MM.1S (cell line): ENCODE measurements around the gene POLR2F.

Experiments used
- DNase-seq: peaks from one replicate; pipeline ENCODE4 v3.0.0-alpha.2; 2015
- H2AFZ ChIP-seq: fragments of 300-600 bp; sonication (generic); 2 replicates; pipeline ENCODE4 v1.6.0; 2016; ENCODE audit warnings: antibody characterized with exemption, low read length
- H3F3A ChIP-seq: fragments of 300-600 bp; sonication (generic); 2 replicates; pipeline ENCODE4 v1.6.1; 2016; ENCODE audit warnings: mild to moderate bottlenecking, antibody characterized with exemption, low read length, moderate library complexity, mixed read lengths; ENCODE audit not compliant: insufficient read depth
- H3K27ac ChIP-seq: fragments of 300-600 bp; sonication (generic); 2 replicates; pipeline ENCODE4 v1.5.1; 2016; ENCODE audit warnings: mild to moderate bottlenecking, low read length
- H3K27me3 ChIP-seq: fragments of 300-600 bp; sonication (generic); replicated peaks from 2 replicates; pipeline ENCODE4 v1.6.0; 2016; ENCODE audit warnings: low read length; ENCODE audit not compliant: insufficient read depth
- H3K36me3 ChIP-seq: fragments of 300-600 bp; sonication (generic); replicated peaks from 2 replicates; pipeline ENCODE4 v1.6.1; 2016; ENCODE audit warnings: mild to moderate bottlenecking, low read length, mixed read lengths; ENCODE audit not compliant: insufficient read depth
- H3K4me1 ChIP-seq: fragments of 300-600 bp; sonication (generic); 2 replicates; pipeline ENCODE4 v1.6.1; 2016; ENCODE audit warnings: low read length, mixed read lengths
- H3K4me2 ChIP-seq: fragments of 300-600 bp; sonication (generic); 2 replicates; pipeline ENCODE4 v1.6.0; 2016; ENCODE audit warnings: low read depth, low read length
- H3K4me3 ChIP-seq: fragments of 300-600 bp; sonication (generic); 2 replicates; pipeline ENCODE4 v1.5.1; 2016; ENCODE audit warnings: low read length, mixed read lengths
- H3K79me2 ChIP-seq: fragments of 300-600 bp; sonication (generic); 2 replicates; pipeline ENCODE4 v1.6.1; 2016; ENCODE audit warnings: mixed run types, low read length, mixed read lengths
- H3K9ac ChIP-seq: fragments of 300-600 bp; sonication (generic); 2 replicates; pipeline ENCODE4 v1.6.1; 2016; ENCODE audit warnings: low read length, mixed read lengths
- H3K9me2 ChIP-seq: fragments of 300-600 bp; sonication (generic); replicated peaks from 2 replicates; pipeline ENCODE4 v1.6.1; 2016; ENCODE audit warnings: mild to moderate bottlenecking, low read length, mixed read lengths; ENCODE audit not compliant: insufficient read depth
- H3K9me3 ChIP-seq: fragments of 300-600 bp; sonication (generic); replicated peaks from 2 replicates; pipeline ENCODE4 v1.6.1; 2016; ENCODE audit warnings: mild to moderate bottlenecking, low read length, mixed read lengths; ENCODE audit not compliant: insufficient read depth
- H4K20me1 ChIP-seq: fragments of 300-600 bp; sonication (generic); 2 replicates; pipeline ENCODE4 v1.6.1; 2016; ENCODE audit warnings: mild to moderate bottlenecking, low read length, moderate library complexity, mixed read lengths; ENCODE audit not compliant: insufficient read depth
- EZH2 ChIP-seq: fragments of 300-600 bp; sonication (generic); optimal IDR thresholded peaks from 2 replicates; pipeline ENCODE3; 2017; ENCODE audit warnings: low read depth, mild to moderate bottlenecking, antibody characterized with exemption, low read length, mixed read lengths
- EZH2phosphoT487 ChIP-seq: fragments of 300-600 bp; sonication (generic); IDR thresholded peaks from 2 replicates; pipeline ENCODE4 v1.6.1; 2018; ENCODE audit warnings: antibody characterized with exemption, low read length
- TF ChIP-seq, protein P1 (sequence below): fragments of 300-600 bp; sonication (generic); IDR thresholded peaks from 2 replicates; pipeline ENCODE4 v1.5.1; 2016; ENCODE audit warnings: antibody characterized with exemption, low read length, mixed read lengths

The POLR2F gene

DNA sequence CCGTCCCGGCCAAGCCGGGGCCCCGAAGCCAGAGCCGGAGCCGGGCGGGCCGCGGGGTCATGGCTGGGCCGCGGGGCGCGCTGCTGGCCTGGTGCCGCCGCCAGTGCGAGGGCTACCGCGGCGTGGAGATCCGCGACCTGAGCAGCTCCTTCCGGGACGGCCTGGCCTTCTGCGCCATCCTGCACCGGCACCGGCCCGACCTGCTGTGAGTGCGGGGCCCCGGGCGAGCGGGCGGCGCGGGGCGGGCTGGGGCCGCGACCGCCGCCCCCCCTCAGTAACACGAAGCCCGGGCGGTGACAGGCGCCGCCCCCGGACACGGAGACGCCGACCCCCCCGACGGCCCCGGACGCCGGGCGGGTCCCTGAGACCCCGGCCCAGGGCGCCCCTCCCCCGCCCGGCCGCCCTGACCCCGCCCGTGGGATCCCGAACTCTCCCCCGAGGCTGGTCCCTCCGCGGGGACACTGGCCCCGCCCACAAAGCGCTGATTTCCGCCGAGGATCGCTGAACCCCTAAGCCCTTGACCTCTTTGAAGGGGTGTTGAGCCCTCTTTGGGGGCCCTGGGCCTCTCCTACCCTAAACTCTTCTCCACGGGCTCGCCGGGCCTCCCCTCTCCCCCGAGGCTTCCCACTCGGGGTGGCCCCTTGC is 47.0 kb upstream of the POLR2F start:
- no peaks in the 10 kb centered on the region for H4K20me1 ChIP-seq
- TF ChIP-seq, protein P1, sequence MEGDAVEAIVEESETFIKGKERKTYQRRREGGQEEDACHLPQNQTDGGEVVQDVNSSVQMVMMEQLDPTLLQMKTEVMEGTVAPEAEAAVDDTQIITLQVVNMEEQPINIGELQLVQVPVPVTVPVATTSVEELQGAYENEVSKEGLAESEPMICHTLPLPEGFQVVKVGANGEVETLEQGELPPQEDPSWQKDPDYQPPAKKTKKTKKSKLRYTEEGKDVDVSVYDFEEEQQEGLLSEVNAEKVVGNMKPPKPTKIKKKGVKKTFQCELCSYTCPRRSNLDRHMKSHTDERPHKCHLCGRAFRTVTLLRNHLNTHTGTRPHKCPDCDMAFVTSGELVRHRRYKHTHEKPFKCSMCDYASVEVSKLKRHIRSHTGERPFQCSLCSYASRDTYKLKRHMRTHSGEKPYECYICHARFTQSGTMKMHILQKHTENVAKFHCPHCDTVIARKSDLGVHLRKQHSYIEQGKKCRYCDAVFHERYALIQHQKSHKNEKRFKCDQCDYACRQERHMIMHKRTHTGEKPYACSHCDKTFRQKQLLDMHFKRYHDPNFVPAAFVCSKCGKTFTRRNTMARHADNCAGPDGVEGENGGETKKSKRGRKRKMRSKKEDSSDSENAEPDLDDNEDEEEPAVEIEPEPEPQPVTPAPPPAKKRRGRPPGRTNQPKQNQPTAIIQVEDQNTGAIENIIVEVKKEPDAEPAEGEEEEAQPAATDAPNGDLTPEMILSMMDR: no peak
- no peak for TF ChIP-seq EZH2
- TF ChIP-seq EZH2phosphoT487: no peak
- H3K9ac ChIP-seq: peak overlapping the region; percentile 62; the same call in 1 of the 2 replicates

DNA sequence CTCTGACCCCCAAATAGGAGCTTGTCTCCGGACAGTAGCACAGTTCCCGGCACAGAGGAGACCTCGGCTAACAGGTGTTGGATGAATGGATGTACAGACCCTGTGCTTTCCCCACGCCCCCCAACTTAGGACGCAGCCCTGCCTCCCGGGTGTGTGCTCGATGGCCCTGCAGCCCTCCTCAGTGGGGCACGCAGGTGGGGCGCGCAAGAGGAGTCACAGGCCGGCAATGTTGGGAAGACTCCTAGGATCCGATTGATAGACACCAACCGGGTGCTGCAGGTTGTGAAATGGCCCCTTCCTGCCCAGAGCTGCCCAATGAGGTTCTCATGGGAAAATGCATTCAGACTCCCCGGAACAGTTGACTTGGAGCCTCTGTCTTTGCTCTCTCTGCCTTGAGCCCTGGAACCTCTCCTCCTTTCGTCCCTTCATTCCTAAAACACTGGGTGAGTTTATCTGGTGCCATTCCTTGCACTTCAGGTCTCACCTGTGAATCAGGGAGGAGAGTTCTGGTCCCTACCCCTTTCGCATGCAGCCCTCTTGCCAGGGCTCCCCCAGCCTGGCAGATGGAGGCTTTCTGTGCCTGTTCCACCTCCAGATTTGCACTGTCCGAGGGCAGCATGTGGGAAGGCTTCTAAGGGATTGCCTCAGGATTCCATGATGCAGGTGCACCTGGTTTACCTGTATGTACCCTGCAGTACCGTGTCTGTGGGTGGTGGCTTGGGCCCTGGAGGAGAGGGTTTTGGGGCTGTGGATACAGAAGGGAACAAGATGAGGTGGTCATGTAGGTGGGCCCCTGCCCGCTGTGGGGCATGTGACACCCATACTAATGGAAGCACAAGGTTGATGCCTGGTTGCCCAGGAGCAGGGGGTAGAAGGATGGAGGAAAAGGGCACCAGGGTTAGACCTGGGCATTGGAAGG is 46.2 kb upstream of the POLR2F start:
- Histone ChIP-seq H3K27ac (no peak overlapping the region), H3K9me3 (no peaks in the 10 kb centered on the region), H3K4me1 (no peaks in the 10 kb centered on the region), H2AFZ (peak overlapping the region; percentile 63), H3K4me3 (peak overlapping the region; percentile 65), H3K27me3 (no peaks in the 10 kb centered on the region), H3K36me3 (no peaks in the 10 kb centered on the region), H3K9me2 (no peaks in the 10 kb centered on the region), H3K79me2 (peaks cover 12% of the 10 kb centered on the region), H3K9ac (peak overlapping the region; percentile 62; the same call in 1 of the 2 replicates), H3K4me2 (peak overlapping the region; percentile 98), H3F3A (peaks cover 16% of the 10 kb centered on the region), H4K20me1 (no peaks in the 10 kb centered on the region)
- DNase-seq: no peak
- no peak for TF ChIP-seq EZH2phosphoT487
- no peak for TF ChIP-seq EZH2
- TF ChIP-seq, protein P1: no peak

More for the DNA sequence above, 47.0 kb upstream of the POLR2F start:
- no peaks in the 10 kb centered on the region for H3K27me3 ChIP-seq
- H3K4me3 ChIP-seq: peak overlapping the region; percentile 65
- peak; percentile 38 for DNase-seq
- no peaks in the 10 kb centered on the region for H3K9me3 ChIP-seq
- H2AFZ ChIP-seq: peak overlapping the region; percentile 63
- no peak overlapping the region for H3K27ac ChIP-seq
- no peaks in the 10 kb centered on the region for H3K36me3 ChIP-seq
- peaks cover 12% of the 10 kb centered on the region for H3K79me2 ChIP-seq
- no peaks in the 10 kb centered on the region for H3K4me1 ChIP-seq
- H3K4me2 ChIP-seq: peak overlapping the region; percentile 98
- no peaks in the 10 kb centered on the region for H3K9me2 ChIP-seq
- H3F3A ChIP-seq: peaks cover 16% of the 10 kb centered on the region

DNA sequence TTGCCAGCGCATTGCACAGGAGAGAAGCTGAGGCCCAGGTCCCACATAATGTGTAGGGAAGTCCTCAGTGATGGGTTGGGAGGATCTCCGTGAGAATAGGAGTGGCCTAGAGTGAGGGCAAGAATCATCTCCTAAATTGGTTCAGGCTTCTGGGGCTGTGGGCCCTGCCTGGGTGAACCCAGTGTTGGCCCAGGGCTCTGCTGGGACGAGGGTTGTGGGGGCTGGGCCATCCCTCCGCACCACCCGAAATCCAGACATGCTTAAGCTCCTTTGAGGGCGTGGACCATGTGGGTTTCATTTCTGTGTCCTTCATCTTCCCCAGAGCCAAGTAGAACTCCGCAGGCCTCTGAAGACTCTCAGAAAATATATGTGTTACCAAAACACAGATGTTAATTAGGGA is 43.7 kb upstream of the POLR2F start:
- no peak for DNase-seq
- no peak for TF ChIP-seq EZH2phosphoT487
- TF ChIP-seq, protein P1: no peak
- TF ChIP-seq EZH2: no peak
- no peaks in the 10 kb centered on the region for H3K4me1 ChIP-seq
- no peaks in the 10 kb centered on the region for H3K36me3 ChIP-seq
- no peaks in the 10 kb centered on the region for H3K9me3 ChIP-seq
- no peak overlapping the region for H3K9ac ChIP-seq
- no peak overlapping the region for H3K4me3 ChIP-seq
- no peaks in the 10 kb centered on the region for H3K27me3 ChIP-seq
- H3F3A ChIP-seq: peaks cover 15% of the 10 kb centered on the region
- H4K20me1 ChIP-seq: no peaks in the 10 kb centered on the region
- H3K4me2 ChIP-seq: no peak overlapping the region
- H2AFZ ChIP-seq: no peak overlapping the region
- no peaks in the 10 kb centered on the region for H3K9me2 ChIP-seq
- H3K27ac ChIP-seq: no peak overlapping the region
- peaks cover 12% of the 10 kb centered on the region for H3K79me2 ChIP-seq
